ENCODE results near the gene MAP4K4. TPM values are rescaled to one million over a fixed set of nuclear protein-coding genes. Genes with fewer than 3 reads are reported as not detected.

Gene MAP4K4
- total and polyA plus RNA-seq, 5 donors, result 30.8 to 64.5 (median 61.7) TPM

DNA sequence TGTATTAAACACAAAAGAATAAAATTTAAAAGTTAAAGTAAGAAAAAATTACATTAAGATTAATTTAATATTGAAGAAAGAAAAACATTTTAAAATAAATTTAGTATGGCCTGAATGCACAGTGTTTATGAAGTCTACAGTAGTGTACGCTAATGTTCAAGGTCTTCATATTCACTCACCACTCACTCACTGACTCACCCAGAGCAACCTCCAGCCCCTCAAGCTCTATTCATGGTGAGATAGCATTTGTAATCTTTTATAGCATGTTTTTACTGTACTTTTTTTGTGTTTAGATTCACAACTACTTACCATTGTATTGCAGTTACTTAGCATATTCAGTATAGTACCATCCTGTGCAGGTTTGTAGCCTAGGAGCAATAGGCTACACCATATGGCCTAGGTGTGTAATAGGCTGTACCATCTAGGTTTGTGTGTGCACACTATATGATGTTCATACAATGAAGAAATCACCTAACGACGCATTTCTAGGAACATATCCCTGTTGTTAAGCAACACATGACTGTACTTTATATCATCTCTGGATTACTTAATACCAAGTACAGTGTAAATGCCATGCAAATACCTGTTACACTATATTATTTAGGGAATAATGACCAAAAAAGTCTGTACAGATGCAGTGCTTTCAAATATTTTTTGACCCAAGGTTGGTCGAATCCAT is 150.3 kb downstream of the MAP4K4 start:
- peaks cover 6% of the 10 kb centered on the region for H3K4me1 ChIP-seq (ENCODE audit: control insufficient read depth, insufficient read depth, low read length)
- no peak overlapping the region for H3K27ac ChIP-seq (ENCODE audit: low read length)

DNA sequence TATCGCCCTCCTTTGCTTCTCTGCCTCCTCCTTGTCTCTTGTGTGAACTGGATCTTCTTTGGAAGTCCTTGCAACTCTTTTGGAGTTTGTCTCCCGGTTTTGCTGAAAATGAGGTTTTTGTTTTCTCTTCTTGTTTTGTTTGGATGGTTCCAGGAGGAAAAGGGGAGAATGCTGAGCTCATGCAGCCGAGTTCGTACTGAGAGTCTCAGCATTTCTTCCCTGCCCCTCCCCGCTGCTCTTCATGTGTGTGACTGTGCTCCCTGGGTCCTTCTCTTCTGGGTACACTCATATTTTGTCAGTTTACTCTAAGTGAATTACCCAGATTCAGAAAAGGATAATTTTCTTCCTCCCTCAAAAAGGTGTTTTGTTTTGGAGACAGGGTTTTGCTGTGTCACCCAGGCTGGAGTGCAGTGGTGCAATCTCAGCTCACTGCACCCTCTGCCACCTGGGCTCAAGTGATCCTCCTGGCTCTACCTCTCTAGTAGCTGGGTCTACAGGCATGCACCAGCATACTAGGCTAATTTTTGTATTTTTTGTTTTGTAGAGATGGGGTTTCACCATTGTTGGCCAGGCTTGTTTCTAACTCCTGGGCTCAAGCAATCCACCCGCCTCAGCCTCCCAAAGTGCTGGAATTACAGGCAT is 151.4 kb downstream of the MAP4K4 start:
- intact Hi-C loops (cut with DNase I), result no loop called here
- DNase-seq, result peak in 1 of 3 donors; percentile 42
- ATAC-seq, result peak; percentile 29 to 52
- Histone ChIP-seq H3K9me3 (ENCODE audit: control insufficient read depth, low read length) (no peaks in the 10 kb centered on the region), H3K27me3 (ENCODE audit: control insufficient read depth, insufficient read depth) (no peaks in the 10 kb centered on the region), H3K4me3 (ENCODE audit: low read length) (no peak overlapping the region), H3K27ac (ENCODE audit: low read length) (no peak overlapping the region), H3K4me1 (ENCODE audit: control insufficient read depth, insufficient read depth, low read length) (peaks cover 5% of the 10 kb centered on the region)
- 47% methylated on average over 6 of the region's 6 CpGs for whole genome bisulfite sequencing

More for the DNA sequence above, 150.3 kb downstream of the MAP4K4 start:
- H3K4me3 ChIP-seq (ENCODE audit: low read length), result no peak overlapping the region
- ATAC-seq (no peak), DNase-seq (no peak)
- WGBS, result 88% methylated on average over 4 of the region's 4 CpGs
- intact Hi-C loops (cut with DNase I), result no loop called here
- H3K9me3 ChIP-seq (ENCODE audit: control insufficient read depth, low read length), result no peaks in the 10 kb centered on the region
- no peaks in the 10 kb centered on the region for H3K27me3 ChIP-seq (ENCODE audit: control insufficient read depth, insufficient read depth)

DNA sequence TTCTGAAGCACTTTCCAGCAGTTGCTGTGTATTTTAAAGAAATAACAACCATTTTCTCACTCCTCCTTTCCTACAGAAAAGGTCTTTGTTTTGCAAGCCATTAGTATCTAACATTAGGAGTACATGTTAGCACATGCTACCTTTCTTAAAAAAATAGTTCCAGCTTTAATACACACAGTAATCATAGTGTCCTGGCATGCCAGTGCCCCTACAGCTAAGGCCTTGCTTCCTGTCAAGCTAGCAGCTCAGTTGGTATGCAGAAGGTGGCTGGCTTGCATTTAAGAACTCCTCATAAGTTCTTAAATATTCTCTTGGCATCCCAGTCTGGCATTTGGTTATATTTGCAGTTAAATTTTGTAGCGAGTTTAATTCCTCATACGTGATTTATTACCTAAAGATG is 152.9 kb downstream of the MAP4K4 start:
- H3K27ac ChIP-seq (ENCODE audit: low read length), result no peak overlapping the region
- intact Hi-C loops (cut with DNase I), result no loop called here
- H3K9me3 ChIP-seq (ENCODE audit: control insufficient read depth, low read length), result no peaks in the 10 kb centered on the region
- ATAC-seq, result no peak
- WGBS, result 83% methylated on average over 2 of the region's 2 CpGs
- H3K4me1 ChIP-seq (ENCODE audit: control insufficient read depth, insufficient read depth, low read length), result peaks cover 2% of the 10 kb centered on the region
- H3K27me3 ChIP-seq (ENCODE audit: control insufficient read depth, insufficient read depth), result no peaks in the 10 kb centered on the region
- H3K4me3 ChIP-seq (ENCODE audit: low read length), result no peak overlapping the region
- DNase-seq, result no peak

DNA sequence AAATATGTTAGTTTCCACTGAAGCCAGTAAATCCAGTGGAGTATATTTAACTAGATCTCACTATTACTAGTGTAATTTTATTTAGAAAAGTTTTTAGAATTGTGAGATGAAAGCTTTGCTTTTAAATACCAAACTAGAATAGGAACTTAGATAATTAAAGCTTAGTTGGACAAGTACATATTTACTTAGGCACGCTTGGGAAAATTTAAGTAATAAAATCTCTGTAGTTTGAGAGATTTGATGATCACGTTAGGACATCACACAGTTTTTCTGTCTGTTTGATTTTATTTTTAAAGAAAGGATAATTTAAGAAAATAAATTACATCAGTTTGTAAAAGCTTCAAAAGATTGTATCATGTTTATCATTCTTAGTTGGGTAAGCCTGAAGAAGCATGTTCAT is 153.5 kb downstream of the MAP4K4 start:
- no peak for ATAC-seq
- no peak for DNase-seq
- no peak overlapping the region for H3K27ac ChIP-seq (ENCODE audit: low read length)
- no peaks in the 10 kb centered on the region for H3K27me3 ChIP-seq (ENCODE audit: control insufficient read depth, insufficient read depth)
- H3K4me1 ChIP-seq (ENCODE audit: control insufficient read depth, insufficient read depth, low read length), result peaks cover 2% of the 10 kb centered on the region
- H3K9me3 ChIP-seq (ENCODE audit: control insufficient read depth, low read length), result no peaks in the 10 kb centered on the region
- 77% methylated on average over 2 of the region's 2 CpGs for WGBS
- H3K4me3 ChIP-seq (ENCODE audit: low read length), result no peak overlapping the region
- intact Hi-C loops (cut with DNase I), result no loop called here

DNA sequence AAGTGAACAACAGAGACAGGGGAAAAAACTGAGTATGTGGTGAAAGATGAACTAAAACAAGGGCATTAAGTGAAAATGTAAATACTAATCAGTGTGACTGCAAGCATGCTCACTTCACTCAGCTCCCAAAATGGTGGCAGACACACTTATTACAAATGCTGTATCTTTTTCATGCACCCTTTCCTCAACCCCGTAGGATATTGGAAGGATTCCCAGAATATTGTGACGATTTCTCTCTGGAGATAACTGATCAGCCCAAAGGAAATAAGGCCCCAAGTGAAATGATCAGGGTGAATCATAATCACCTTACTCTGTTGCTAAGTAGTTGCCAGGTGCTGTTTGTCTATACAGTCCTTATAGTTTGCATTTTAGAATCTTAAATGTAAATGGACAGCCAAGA is 155.3 kb downstream of the MAP4K4 start:
- Histone ChIP-seq H3K27me3 (ENCODE audit: control insufficient read depth, insufficient read depth) (no peaks in the 10 kb centered on the region), H3K4me1 (ENCODE audit: control insufficient read depth, insufficient read depth, low read length) (peaks cover 2% of the 10 kb centered on the region), H3K27ac (ENCODE audit: low read length) (no peak overlapping the region), H3K4me3 (ENCODE audit: low read length) (no peak overlapping the region), H3K9me3 (ENCODE audit: control insufficient read depth, low read length) (no peaks in the 10 kb centered on the region)
- intact Hi-C loops (cut with DNase I), result no loop called here
- 23% methylated on average over 2 of the region's 2 CpGs for WGBS
- ATAC-seq (no peak), DNase-seq (no peak)

DNA sequence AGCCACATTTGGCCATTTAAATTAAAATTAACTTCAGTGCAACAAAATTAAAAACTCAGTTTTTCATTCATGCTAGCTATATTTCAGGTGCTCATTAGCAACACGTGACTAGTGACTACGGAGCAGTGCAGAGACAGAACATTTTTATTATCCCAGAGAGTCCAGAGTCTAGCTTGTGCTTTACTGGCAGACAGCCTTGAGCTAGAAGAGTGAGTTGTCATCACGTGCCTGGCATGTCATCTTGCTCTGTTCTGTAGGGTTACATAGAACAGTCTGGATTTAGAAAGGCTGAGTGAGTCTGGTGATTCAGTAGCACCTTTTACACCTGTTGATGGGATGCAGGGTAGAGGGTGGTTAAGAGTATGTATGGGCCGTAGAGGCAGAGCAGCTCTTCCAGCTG is 157.4 kb downstream of the MAP4K4 start:
- H3K4me3 ChIP-seq (ENCODE audit: low read length), result no peak overlapping the region
- peak; percentile 59 to 72 for ATAC-seq
- intact Hi-C loops (cut with DNase I), result no loop called here
- 75% methylated on average over 4 of the region's 4 CpGs for WGBS
- no peak for DNase-seq
- H3K27me3 ChIP-seq (ENCODE audit: control insufficient read depth, insufficient read depth), result no peaks in the 10 kb centered on the region
- H3K9me3 ChIP-seq (ENCODE audit: control insufficient read depth, low read length), result no peaks in the 10 kb centered on the region
- no peak overlapping the region for H3K27ac ChIP-seq (ENCODE audit: low read length)
- no peaks in the 10 kb centered on the region for H3K4me1 ChIP-seq (ENCODE audit: control insufficient read depth, insufficient read depth, low read length)

DNA sequence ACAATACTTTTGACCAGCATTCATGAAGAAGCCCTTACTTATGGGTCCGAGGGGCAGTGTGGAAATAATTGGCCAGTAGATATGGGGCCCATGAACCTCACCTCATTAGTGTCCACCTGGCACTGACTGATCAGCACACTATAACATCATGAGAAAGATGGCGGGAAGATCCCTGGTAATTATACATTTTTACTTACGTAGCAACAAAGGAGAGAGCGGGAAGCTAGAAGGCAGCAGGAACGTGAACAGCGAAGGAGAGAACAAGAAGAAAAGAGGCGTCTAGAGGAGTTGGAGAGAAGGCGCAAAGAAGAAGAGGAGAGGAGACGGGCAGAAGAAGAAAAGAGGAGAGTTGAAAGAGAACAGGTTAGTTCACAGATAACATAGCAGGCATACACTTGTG is 158.3 kb downstream of the MAP4K4 start:
- H3K9me3 ChIP-seq (ENCODE audit: control insufficient read depth, low read length), result no peaks in the 10 kb centered on the region
- no peak overlapping the region for H3K4me3 ChIP-seq (ENCODE audit: low read length)
- no peaks in the 10 kb centered on the region for H3K27me3 ChIP-seq (ENCODE audit: control insufficient read depth, insufficient read depth)
- intact Hi-C loops (cut with DNase I), result no loop called here
- WGBS, result 95% methylated on average over 9 of the region's 9 CpGs
- no peak for ATAC-seq
- no peak for DNase-seq
- no peaks in the 10 kb centered on the region for H3K4me1 ChIP-seq (ENCODE audit: control insufficient read depth, insufficient read depth, low read length)
- H3K27ac ChIP-seq (ENCODE audit: low read length), result no peak overlapping the region

DNA sequence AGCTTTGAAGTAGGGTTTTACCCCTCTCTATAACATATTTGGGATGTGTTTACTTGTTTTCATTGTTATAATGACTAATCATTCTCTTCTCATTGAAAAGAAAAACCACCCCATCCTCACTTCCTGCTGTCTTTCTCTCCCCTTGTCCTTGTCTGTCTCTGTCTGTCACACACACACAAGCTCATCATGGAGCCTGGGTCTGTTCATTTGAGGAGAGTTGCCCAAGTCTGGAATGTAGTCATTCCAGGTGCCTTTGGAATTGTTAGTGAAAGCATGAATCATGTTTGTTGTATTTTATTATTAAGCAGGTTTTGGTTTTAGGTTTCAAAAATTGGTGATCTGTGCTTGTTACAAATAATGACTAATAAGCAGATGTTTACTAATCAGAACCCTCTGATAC is 160.7 kb downstream of the MAP4K4 start:
- Histone ChIP-seq H3K27ac (ENCODE audit: low read length) (no peak overlapping the region), H3K27me3 (ENCODE audit: control insufficient read depth, insufficient read depth) (no peaks in the 10 kb centered on the region), H3K4me3 (ENCODE audit: low read length) (no peak overlapping the region), H3K9me3 (ENCODE audit: control insufficient read depth, low read length) (no peaks in the 10 kb centered on the region), H3K4me1 (ENCODE audit: control insufficient read depth, insufficient read depth, low read length) (no peaks in the 10 kb centered on the region)
- intact Hi-C loops (cut with DNase I), result no loop called here
- ATAC-seq (no peak), DNase-seq (no peak)

DNA sequence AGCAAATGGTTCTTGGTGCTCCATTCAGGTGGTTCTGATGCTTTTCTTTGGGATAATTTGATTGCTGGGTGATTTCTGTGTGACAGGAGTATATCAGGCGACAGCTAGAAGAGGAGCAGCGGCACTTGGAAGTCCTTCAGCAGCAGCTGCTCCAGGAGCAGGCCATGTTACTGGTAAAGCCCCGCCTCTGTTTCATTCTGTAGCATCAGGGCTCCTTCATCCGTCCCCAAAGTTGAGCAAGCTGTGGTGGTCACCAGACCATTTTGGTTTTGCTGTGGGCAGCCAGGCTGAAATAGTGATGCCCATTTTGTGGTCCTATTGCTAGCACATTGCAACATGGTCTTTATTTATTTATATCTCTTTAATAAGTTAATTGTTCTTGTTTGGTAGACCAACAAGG is 161.4 kb downstream of the MAP4K4 start:
- H3K4me3 ChIP-seq (ENCODE audit: low read length), result no peak overlapping the region
- no peaks in the 10 kb centered on the region for H3K4me1 ChIP-seq (ENCODE audit: control insufficient read depth, insufficient read depth, low read length)
- intact Hi-C loops (cut with DNase I), result no loop called here
- DNase-seq (no peak), ATAC-seq (no peak)
- H3K9me3 ChIP-seq (ENCODE audit: control insufficient read depth, low read length), result no peaks in the 10 kb centered on the region
- H3K27ac ChIP-seq (ENCODE audit: low read length), result peak overlapping the region; percentile 26
- 66% methylated on average over 4 of the region's 4 CpGs for WGBS
- no peaks in the 10 kb centered on the region for H3K27me3 ChIP-seq (ENCODE audit: control insufficient read depth, insufficient read depth)

DNA sequence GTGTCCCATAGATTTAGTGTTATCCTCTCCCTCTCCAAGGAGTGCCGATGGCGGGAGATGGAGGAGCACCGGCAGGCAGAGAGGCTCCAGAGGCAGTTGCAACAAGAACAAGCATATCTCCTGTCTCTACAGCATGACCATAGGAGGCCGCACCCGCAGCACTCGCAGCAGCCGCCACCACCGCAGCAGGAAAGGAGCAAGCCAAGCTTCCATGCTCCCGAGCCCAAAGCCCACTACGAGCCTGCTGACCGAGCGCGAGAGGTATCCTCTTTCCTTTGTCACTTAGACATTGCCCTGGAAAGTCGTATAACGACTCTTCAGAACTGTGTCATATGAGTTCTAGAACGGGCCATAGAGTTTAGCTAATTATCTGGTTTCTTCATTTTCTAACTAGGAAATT is 162.1 kb downstream of the MAP4K4 start:
- no peaks in the 10 kb centered on the region for H3K27me3 ChIP-seq (ENCODE audit: control insufficient read depth, insufficient read depth)
- DNase-seq (no peak), ATAC-seq (no peak)
- no peaks in the 10 kb centered on the region for H3K4me1 ChIP-seq (ENCODE audit: control insufficient read depth, insufficient read depth, low read length)
- no peaks in the 10 kb centered on the region for H3K9me3 ChIP-seq (ENCODE audit: control insufficient read depth, low read length)
- no peak overlapping the region for H3K27ac ChIP-seq (ENCODE audit: low read length)
- 95% methylated on average over 16 of the region's 16 CpGs for WGBS
- no peak overlapping the region for H3K4me3 ChIP-seq (ENCODE audit: low read length)
- intact Hi-C loops (cut with DNase I), result no loop called here

DNA sequence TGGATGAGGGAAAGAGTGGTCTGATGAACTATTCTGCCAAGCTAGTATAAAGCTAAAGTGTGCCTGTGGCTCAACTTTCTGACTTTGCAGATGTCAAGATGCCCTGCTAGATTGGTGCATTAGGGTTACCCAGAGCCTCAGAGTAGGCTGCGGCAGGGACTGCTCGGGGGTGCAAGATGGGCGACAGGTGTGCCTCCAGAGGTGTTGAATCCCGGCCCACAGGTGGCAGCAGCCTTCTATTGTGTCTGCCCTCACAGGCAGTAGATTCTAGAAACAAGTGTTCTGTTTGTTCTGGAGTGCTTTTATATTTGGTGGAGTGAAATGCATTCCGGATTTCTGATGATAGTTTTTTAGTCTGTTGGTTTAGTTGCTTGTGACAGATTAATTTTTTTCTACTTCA is 162.7 kb downstream of the MAP4K4 start:
- 89% methylated on average over 5 of the region's 5 CpGs for WGBS
- Histone ChIP-seq H3K4me3 (ENCODE audit: low read length) (no peak overlapping the region), H3K27ac (ENCODE audit: low read length) (no peak overlapping the region), H3K4me1 (ENCODE audit: control insufficient read depth, insufficient read depth, low read length) (no peaks in the 10 kb centered on the region), H3K27me3 (ENCODE audit: control insufficient read depth, insufficient read depth) (no peaks in the 10 kb centered on the region), H3K9me3 (ENCODE audit: control insufficient read depth, low read length) (no peaks in the 10 kb centered on the region)
- DNase-seq (no peak), ATAC-seq (no peak)
- intact Hi-C loops (cut with DNase I), result no loop called here

Measured in right cardiac atrium (tissue), 5 donors.